Panc1 (cell line): ENCODE data around the gene SLC39A10.

Experiments
- CTCF ChIP-seq: fragments of 450-650 bp; IDR thresholded peaks from 2 replicates; pipeline ENCODE4 v1.5.1; 2017; ENCODE audit warnings: mild to moderate bottlenecking
- POLR2AphosphoS5 ChIP-seq: IDR thresholded peaks from 2 replicates; pipeline ENCODE4 v1.6.1; 2012; ENCODE audit warnings: mild to moderate bottlenecking, low read depth, low read length, moderate library complexity

- TF ChIP-seq CTCF (no peak), POLR2AphosphoS5 (no peak)
Observed at GRCh38 chr2:195756218-195756942, 99.4 kb downstream of the SLC39A10 start.
